Nephron progenitor cell (in vitro differentiated cells): ENCODE results near the gene GXYLT1.

Experiments
- DNase-seq: peaks from one replicate; pipeline ENCODE4 v3.0.0; 2021
- H3K27ac Mint-ChIP-seq: 2 replicates; pipeline ENCODE4 v1.8.0; 2021; ENCODE audit warnings: mild to moderate bottlenecking, moderate library complexity, mixed read lengths
- H3K27me3 Mint-ChIP-seq: 2 replicates; pipeline ENCODE4 v1.8.0; 2021; ENCODE audit warnings: mild to moderate bottlenecking, low read depth, mixed read lengths; ENCODE audit not compliant: poor library complexity
- H3K36me3 Mint-ChIP-seq: 2 replicates; pipeline ENCODE4 v1.8.0; 2021; ENCODE audit warnings: low read depth, mixed read lengths
- H3K4me1 Mint-ChIP-seq: 2 replicates; pipeline ENCODE4 v1.8.0; 2021; ENCODE audit warnings: mixed read lengths
- H3K4me3 Mint-ChIP-seq: 2 replicates; pipeline ENCODE4 v1.8.0; 2021; ENCODE audit warnings: mild to moderate bottlenecking, moderate library complexity, mixed read lengths
- H3K9me3 Mint-ChIP-seq: 2 replicates; pipeline ENCODE4 v1.8.0; 2021; ENCODE audit warnings: mild to moderate bottlenecking, moderate library complexity, mixed read lengths
- CTCF ChIP-seq: fragments of 200-600 bp; sonication (generic); IDR thresholded peaks from 2 replicates; pipeline ENCODE4 v1.5.0; 2021; ENCODE audit warnings: antibody characterized with exemption

The GXYLT1 gene

GRCh38 chr12:42161529-42161928 lies 16.9 kb upstream of the GXYLT1 start:
- TF ChIP-seq CTCF: no peak
- no peak overlapping the region for H3K4me3 Mint-ChIP-seq
- H3K4me1 Mint-ChIP-seq: peaks cover 3% of the 10 kb centered on the region
- peak overlapping the region; percentile 71 for H3K27ac Mint-ChIP-seq
- no peak for DNase-seq
- H3K36me3 Mint-ChIP-seq: peaks cover 37% of the 10 kb centered on the region
- no peaks in the 10 kb centered on the region for H3K27me3 Mint-ChIP-seq
- no peaks in the 10 kb centered on the region for H3K9me3 Mint-ChIP-seq

GRCh38 chr12:42156232-42156631 lies 11.6 kb upstream of the GXYLT1 start:
- no peak for DNase-seq
- Mint-ChIP-seq H3K4me3 (no peak overlapping the region), H3K27ac (peak overlapping the region; percentile 90), H3K27me3 (no peaks in the 10 kb centered on the region), H3K36me3 (peaks cover 12% of the 10 kb centered on the region), H3K9me3 (no peaks in the 10 kb centered on the region), H3K4me1 (peaks cover 10% of the 10 kb centered on the region)
- TF ChIP-seq CTCF: no peak

- Mint-ChIP-seq H3K4me3 (peak overlapping the region; percentile 73), H3K9me3 (no peaks in the 10 kb centered on the region), H3K27me3 (no peaks in the 10 kb centered on the region), H3K36me3 (peaks cover 4% of the 10 kb centered on the region), H3K4me1 (peaks cover 42% of the 10 kb centered on the region), H3K27ac (no peak overlapping the region)
- no peak for DNase-seq
- TF ChIP-seq CTCF: no peak
Measured at GRCh38 chr12:42145552-42146215, 1.0 kb upstream of the GXYLT1 start.

- no peak for DNase-seq
- H3K27me3 Mint-ChIP-seq: no peaks in the 10 kb centered on the region
Measured at GRCh38 chr12:42145197-42145549, 499 bp upstream of the GXYLT1 start.

GRCh38 chr12:42144158-42144407 lies 591 bp downstream of the GXYLT1 start:
- DNase-seq: no peak
- H3K27me3 Mint-ChIP-seq: no peaks in the 10 kb centered on the region
- TF ChIP-seq CTCF: no peak
- peak overlapping the region; percentile 97 for H3K4me3 Mint-ChIP-seq
- peak overlapping the region; percentile 92 for H3K27ac Mint-ChIP-seq
- H3K36me3 Mint-ChIP-seq: peaks cover 11% of the 10 kb centered on the region
- H3K9me3 Mint-ChIP-seq: no peaks in the 10 kb centered on the region
- H3K4me1 Mint-ChIP-seq: peaks cover 51% of the 10 kb centered on the region

More at GRCh38 chr12:42145197-42145549, 499 bp upstream of the GXYLT1 start:
- peaks cover 7% of the 10 kb centered on the region for H3K36me3 Mint-ChIP-seq
- no peaks in the 10 kb centered on the region for H3K9me3 Mint-ChIP-seq
- peak overlapping the region; percentile 63 for H3K27ac Mint-ChIP-seq
- no peak for TF ChIP-seq CTCF
- H3K4me1 Mint-ChIP-seq: peaks cover 45% of the 10 kb centered on the region
- peak overlapping the region; percentile 73 for H3K4me3 Mint-ChIP-seq

- Mint-ChIP-seq H3K4me1 (peaks cover 51% of the 10 kb centered on the region), H3K27me3 (no peaks in the 10 kb centered on the region), H3K36me3 (peaks cover 11% of the 10 kb centered on the region), H3K4me3 (peak overlapping the region; percentile 97), H3K9me3 (no peaks in the 10 kb centered on the region), H3K27ac (peak overlapping the region; percentile 92)
- no peak for DNase-seq
- no peak for TF ChIP-seq CTCF
Measured at GRCh38 chr12:42143452-42144157, 1.1 kb downstream of the GXYLT1 start.
